GM21515 (cell line): Measurements from ENCODE around the gene RALGPS1.

Experiments used
- ATAC-seq: cut with Tn5 transposase; IDR thresholded peaks from one replicate; pipeline ENCODE4 v1.9.1; 2021; ENCODE audit not compliant: unreplicated experiment

RALGPS1 gene

DNA sequence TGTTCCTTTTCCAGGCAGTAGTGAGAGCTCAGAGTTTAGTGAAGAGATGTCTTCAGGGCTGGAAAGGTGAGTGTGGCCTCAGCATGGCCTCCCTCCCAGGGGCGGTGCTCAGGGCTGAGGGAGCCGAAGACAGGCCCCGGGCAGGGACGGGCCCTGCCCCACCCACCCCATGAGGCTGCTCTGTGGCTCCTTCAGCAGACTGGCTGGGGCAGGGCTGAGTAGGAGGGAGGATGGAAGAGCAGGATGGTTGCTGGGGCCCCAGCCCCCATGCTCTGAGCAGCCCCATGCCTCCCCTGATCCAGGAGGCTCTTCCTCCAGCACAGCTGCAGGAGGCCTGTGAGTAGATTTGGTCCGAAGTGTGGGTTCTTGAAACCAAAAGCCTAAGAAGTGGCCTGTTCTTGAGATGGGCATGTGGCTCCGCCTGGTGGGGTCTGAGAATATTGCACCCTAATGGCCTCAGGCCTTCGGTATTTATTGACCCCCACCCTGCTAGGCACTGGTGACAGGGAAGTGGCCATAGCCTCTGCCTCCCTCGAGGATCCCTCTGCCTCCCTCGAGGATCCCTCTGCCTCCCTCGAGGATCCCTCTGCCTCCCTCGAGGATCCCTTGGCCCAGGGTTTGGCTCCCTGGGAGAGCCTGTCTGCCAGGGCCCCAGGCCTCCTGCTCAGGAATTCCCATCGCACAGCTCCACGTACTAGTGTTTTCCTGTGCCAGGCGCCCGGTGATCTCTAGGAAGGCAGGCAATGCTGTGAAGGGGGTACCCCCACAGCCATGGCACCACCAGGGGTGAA, 284.6 kb downstream of the RALGPS1 start:
- no peak for ATAC-seq

DNA sequence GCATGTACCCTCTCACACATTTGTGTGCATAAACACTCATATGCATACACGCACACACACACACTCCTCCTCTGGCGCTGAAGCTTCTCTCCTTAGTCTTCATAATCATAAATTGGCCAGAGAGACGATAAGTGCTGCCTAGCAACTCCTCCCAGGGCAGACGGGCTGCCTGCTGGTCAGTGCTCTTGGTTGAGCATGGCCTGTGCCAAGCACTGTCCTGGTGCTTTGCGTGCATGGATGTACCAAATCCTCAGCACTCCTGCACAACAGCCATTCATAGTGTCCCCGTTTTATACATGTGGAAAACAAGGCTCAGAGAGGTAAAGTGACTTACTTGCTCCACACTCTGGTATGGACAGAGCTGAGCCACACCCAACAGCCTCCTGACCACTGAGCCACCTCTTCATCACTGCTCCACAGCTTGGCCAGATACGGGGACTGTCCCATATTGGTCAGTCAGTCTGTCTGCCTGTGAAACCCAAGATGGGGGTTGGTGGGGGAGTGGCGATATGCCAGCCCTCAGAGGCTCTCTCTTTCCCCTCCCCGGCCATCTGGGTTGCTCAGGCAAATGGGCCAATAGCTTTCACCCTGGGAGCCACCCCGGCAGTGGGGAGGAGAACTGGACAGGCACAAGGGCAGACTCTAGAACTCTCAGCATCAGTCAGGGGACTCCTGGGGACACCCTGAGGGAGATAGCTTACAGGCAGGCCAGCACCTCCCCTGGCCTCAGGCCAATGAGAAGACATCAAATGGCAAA, 285.7 kb downstream of the RALGPS1 start:
- ATAC-seq = no peak

DNA sequence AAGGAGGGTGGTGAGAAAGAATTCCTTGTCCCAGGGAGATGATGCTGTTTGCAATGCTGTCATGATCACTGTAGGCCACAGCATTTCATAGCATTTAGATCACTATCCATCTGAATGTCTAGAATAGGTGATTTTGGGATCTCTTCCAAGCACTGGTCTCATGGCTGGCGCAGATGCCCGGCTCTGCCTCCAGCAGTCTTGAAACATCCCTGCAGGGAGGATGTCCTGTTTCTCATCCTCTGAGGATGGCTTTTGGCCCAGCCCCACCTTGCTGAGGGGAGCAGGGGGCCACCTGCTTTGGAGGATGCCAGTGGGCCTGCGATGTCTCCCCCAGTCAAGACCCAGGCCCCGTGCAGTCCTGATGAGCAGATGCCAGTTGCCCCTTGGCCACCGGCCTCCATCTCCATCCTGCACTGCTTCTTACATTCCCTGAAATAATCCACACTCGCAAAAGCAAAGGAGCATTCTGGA, 286.5 kb downstream of the RALGPS1 start:
- ATAC-seq = no peak

DNA sequence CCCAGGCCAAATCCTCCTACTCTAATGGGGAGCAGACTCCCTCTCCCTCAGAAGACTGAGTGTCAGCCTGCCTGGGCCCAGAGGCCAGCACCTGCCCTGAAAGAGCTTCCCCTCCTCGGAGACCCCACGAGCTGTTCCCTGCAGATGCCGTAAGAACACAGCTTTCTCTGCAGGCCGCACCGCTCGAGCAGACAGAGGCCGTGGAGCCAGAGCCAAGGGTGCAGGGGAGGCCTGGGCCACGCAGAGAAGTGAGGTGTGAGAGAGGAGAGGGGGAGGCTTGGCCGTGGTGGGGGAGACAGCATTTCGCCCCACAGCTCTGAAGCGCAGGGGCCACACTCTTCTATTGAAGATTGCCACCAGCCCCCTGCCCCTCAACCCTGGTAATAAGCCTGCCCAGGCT, 287.1 kb downstream of the RALGPS1 start:
- no peak for ATAC-seq

DNA sequence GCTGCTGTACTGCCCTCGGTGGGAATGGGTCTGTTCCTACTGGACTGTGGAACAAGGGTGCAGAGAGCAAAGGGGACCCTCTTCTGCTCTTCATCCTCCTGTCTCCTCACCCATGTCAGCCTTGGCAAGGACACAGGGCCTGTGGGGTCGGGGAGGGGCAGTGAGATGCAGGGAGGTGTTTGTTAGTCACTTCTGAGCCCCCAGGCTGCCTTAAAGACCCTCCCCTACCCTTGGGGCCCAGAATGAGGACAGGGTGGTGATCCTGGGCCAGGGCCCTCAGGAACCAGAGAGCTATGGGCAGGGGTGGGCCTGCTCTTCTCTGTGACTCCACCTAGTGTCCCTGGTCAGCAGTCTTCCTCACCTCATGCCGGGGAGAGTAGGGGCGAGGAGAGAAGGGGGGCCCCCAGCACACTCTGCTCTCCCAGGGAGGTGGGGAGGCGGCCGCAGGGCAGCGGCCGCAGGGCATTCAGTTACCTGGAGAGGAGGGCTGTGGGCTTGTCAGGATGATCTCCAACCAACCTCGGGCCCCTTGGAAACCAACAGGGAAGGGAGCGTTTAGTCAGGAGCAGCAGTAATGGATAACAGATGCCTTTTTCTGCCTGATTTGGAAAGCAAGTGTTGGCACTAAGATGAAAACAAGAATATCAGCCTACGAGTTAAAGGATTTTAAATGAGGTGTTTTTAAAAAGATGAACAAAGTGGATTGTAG, 288.0 kb downstream of the RALGPS1 start:
- no peak for ATAC-seq

DNA sequence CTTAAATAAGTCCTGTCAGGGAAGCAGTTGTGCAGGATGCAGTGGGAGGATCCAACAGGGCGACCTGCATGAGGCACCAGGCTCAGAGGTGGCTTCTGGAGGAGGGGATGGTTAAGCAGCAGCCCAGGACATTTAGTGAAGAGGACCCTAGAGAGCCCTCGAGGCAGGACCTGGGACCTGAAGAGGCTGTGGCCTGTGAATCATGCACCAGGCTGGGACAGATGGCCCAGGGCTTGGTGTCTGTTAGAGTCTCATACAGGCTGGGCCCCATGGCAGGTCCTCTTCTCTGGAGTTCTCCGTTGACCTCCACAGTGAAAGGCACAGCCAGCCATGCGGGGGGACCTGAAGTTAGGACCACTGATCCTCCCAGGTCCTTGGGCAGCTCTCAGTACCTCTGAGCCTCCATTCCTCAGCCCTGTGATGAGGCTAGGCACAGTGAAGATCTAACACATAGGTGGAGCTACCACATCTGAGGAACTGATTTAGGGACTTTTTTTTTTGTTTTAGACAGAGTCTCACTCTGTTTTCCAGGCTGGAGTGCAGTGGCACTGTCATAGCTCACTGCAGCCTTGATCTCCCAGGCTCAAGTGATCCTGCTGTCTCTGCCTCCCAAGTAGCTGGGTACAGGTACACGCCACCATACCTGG, 289.2 kb downstream of the RALGPS1 start:
- ATAC-seq = no peak

DNA sequence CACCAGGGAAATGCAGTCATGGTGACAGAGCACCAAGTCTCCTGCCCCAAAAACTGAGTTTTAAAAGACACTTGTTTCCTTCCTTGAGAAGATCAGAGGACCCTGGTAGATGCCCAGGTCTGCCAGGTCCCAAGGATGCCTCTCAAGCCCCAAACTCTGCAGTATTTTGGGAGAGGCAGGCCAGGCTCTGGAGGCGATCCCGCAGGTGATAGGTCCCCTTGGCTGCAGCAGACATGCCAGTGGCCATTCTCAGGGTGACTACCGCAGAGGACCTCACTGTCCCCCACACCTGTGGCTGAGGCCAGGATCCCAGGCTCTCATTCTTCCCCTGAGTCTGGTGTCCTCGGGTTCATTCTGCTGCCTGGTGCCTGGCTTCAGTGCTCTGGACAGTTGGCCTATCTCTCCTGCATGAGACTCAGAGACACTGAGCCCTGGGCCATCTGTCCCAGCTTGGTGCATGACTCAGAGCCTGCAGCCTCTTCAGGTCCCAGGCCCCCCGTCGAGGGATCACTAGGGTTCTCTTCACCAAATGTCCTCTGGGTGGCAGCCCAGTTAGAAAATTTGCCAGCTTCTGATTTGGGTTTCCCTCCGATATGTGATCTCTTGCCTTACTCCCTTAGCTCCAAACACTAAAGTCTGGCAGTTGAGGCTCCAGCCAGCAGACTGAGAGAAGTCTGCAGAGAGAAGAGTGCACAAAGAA, 290.3 kb downstream of the RALGPS1 start:
- no peak for ATAC-seq

DNA sequence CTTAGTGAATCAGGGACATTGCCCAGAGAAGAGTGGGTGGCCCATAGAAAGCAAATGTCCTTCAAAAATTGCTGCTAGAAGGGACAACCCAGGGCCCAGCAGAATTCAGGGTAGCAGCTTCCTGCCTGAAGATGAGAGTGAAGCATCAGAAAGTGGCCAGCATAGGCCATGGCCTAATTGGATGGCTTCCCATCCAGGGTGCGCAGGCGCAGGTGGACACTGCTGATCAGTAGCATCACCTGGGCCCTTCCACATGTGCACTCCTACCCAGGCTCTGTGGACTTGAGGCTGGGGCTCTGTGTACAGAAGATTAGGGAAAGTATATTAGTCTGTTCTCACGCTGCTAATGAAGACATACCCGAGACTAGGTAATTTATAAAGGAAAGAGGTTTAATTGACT, 291.4 kb downstream of the RALGPS1 start:
- ATAC-seq = no peak

DNA sequence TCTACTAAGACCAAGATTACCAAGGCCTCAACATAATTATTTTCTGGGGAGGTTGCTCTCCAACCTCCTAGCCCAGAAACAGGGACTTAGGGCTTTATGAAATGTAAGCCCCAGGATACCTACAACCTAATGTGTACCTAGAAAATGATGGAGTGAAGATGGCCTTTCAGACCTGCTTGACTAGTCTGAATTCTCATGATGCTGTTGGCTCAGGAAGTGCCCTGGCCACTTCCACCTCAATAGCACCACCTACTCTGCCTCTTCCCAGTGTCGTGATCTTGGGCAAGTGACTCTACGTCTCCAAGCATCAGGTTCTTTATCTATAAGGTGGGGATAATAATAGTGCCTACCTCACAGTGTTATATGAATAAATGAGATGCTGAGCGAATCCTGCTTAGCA, 292.1 kb downstream of the RALGPS1 start:
- ATAC-seq = no peak

DNA sequence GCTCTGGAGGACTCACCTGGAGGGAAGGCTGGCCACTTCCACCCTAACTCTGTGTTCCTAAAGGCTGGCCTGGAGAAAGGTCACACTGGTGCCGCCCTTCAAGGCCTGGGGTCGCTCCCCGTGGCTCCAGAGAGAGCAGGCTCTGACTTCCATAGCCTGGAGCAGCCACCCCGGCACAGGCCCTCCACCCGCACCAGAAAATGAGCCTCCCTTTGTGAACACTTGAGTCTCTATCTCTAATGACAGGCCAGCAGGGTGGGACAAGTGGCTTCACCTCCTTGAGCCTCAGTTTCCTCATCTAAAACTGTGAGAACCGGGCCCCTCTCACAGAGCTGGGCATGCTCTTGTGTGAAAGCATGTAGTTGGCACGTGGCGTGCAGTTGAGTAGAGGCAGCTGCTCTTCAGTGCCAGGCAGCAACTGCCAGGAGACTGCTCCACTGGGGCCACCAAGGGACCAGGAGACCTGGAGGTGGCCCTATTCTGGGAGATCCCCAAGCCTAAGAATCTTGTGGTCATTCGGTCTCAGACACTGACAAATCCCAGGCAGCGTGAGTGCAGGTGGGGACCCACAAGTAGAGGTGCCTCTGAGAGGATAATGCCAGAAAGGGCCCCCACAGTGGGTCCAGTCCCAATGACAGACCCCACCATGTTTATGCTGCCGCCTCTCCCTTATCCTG, 293.3 kb downstream of the RALGPS1 start:
- no peak for ATAC-seq

DNA sequence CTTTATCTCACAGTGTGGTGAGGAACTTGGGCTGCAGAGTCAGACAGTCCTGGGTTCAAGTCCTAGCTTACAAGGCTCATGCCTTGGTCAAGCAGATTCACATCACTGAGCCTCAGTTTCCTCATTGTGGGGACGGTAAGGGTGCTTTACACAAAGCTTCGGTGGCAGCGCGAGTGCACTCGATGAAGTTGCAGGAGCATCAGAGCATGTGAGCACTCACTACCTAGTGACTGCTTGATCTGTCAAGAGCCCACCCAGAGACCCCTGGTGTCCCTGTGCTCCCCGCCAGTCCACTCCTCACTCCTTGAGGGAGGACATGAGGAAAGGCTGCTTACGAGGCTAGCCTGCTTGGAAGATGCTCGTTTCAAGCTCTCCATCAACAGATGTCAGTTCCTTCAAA, 293.8 kb downstream of the RALGPS1 start:
- no peak for ATAC-seq

DNA sequence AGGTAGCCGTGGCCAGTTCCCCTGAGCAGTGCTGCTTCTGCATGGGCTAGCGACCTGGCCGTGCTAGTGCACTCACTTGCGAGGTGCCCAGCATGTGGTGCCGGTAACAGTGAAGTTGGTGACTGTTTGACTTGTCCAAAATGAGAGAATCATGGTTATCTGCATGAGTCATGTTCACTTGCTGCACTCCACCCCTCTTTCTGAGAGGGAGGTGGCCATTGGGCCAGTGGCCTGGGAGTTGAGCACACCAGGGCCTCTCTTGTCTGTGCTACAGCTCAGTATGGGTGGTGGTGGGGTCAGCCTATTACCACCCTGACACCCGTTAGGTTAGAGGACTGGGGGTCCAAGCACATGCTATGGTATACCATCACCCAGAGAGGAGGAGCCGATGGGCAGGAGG, 294.6 kb downstream of the RALGPS1 start:
- no peak for ATAC-seq

DNA sequence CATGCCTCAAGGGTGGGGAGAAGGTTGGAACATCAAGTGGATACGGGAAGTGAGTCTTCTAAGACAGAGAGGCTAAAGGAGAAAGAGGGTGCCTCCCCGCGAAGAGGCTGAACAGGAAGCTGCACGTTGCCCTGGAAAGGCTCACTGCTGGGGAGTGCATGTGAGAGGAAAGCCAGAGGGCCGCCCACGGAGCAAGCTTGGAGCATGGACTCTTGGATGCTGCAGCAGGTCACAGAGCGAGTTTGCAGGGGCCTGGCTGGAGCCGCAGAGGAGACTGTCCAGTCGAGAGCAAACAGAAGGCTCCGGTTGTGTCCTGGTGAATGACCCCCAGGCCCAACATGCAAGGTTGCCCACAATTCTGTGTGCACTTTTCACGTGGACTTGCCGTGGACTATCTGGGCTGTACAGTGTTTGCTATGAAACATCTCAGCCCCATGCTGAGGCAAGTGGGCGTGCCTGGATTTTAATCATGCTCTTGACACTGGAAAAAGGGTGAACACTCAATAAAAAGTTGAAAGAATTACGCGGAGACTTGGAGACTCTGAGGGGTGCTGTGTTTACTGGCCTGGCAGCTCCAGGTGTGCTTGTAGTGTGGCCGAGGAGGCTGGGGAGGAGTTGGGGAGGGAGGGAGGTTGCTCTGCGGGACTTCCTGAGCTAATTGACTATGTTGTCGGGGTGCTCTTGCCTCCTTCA, 295.5 kb downstream of the RALGPS1 start:
- ATAC-seq = no peak

DNA sequence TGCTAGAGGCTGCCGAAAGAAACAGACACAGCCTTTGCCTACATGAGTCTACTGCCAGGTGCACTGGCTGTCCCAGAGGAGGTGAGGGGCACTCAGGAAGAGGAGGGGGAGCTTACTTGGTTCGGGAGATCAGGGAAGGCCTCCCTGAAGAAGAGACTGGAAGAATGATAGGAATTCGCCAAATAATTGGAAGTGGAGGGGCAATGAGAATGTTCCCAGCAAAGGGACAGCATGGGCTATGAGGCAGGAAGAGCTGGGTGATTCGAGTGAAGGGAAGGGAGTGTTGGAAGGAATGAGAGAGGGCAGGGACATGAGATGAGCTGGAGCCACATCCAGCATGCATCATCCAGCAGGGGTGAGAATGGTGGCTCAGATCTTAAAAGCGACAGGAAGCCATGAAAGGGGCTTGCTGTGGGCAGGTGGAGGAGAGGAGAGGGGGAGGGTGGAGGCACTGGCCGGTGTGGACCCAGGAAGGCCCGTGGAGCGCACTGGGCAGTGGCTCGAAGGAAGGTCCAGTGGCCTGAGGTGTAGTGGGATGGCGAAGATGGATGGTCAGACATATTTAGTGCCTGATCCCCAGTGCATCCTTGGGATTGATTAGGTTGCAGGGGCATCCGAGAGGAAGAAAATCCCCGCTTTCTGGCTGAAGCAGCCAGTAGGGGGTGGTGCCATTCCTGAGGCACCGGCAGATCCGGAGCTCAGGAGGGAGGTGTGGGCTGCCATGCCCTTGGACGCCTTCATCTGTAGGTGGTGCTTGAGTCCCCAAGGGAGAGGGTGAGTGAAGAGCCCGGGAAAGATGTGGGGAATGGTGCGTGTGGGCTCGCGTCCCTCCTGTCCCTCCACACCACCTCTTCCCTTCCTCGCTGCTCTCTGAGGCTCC, 296.5 kb downstream of the RALGPS1 start:
- no peak for ATAC-seq

DNA sequence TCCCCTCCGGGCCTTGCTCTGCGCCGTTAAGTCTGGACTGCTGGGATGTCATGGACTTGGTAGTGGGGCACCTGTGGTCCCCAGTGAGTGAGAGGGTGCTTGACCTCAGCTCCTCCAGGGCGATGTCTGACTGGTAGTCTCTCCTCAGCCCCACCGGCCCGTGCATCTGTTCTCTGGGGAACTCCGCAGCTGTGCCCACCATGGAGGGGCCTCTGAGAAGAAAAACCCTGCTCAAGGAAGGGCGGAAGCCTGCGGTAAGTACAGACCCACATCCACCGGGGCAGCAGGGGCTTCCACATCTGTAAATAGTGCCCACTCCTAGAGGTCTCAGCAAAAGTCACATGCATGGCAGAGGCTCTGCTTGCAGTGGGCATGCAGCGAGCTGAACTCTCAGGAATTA, 297.4 kb downstream of the RALGPS1 start:
- ATAC-seq = no peak

DNA sequence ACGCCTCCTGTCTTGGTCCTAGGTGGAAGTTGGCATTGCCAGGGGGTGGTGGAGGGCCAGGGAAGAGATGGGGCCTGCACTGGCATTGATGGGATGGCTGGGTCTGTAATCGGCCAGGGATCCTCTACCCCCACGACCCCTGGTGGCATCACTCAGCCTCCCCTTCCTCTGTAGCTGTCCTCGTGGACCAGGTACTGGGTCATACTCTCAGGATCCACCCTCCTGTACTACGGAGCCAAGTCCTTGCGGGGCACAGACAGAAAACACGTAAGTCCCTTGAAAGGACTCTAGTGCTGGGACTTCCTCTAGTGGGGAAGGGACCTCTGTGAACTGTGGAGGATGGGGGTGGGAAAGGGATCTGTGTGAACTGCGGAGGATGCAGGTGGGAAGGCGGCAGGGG, 297.9 kb downstream of the RALGPS1 start:
- ATAC-seq = no peak

DNA sequence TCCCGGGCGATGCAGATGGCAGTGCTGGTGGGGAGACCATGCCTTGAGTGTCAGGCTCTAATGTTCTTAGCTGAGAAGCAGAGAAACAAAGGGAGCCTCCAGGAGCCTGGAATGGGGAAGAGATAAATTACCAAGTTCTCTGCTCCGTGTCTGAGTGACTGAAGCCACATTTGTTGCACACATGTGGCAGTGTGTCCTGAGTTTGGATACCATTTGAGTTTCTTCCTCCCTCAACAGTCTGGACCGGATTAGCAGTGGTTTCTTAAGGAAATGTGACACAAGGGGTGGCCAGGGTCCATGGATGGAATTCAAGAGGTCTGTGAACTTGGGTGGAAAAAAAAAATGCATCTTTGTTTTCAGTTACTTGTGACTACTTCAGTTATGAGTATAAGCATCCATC, 299.3 kb downstream of the RALGPS1 start:
- ATAC-seq = no peak

DNA sequence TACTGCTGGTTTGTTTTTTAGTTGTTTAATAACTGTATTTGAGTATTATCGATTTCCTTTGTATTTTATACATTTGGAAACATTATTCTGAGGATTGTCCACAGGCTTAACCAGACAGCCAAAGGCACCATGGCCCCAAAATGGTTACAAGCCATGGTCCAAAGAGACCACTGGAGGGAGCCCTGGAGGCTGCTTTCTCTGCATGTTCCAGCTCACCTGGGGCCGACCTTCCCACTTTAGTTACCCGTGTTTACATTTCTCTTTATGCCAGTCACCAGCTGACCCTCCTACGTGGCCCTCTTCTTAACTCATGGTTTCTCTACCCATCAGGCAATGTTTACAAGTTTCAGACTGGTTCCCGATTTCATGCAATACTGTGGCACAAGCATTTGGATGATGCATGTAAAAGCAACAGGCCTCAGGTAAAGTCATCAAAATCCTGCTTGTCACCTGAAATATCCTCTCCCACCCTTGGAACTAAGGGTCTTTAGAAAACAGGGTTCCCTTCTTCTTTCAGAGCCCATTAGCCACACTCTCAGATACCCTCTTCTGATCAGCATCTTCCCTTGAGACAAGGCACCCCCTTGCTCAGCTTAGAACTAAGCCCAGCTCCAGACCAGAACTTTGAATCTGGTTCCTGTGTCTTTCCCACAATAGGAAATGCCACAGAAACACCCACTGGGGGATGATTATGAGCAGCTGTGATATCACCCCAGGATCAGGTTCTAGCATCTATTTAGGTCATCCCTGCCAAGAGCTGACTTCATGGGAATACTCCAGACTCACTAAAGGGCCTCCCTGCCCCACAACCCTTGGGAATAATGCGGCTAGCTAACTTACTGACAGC, 300.1 kb downstream of the RALGPS1 start:
- no peak for ATAC-seq
